Measurements from ENCODE around the gene HEPHL1. TPM values are rescaled to one million over a fixed set of nuclear protein-coding genes. Genes with fewer than 3 reads are reported as not detected.

Gene HEPHL1
- polyA plus RNA-seq, 3 donors: not detected

- Histone ChIP-seq H3K9me3 (replicated peaks in 1 of 2; ENCODE audit: control insufficient read depth in 1 of 2, insufficient read depth in 1 of 2, low read length in 2 of 2) (no peaks in the 10 kb centered on the region), H3K4me3 (replicated peaks in 1 of 3; ENCODE audit: low read depth in 2 of 3, low read length in 3 of 3) (no peak overlapping the region), H4K20me1 (ENCODE audit: insufficient read depth, low read length) (peaks cover 75% of the 10 kb centered on the region), H3K79me2 (ENCODE audit: insufficient read depth, low read length) (peaks cover 75% of the 10 kb centered on the region), H3K4me2 (replicated peaks; ENCODE audit: extremely low read depth, low read length, poor library complexity, severe bottlenecking) (no peak overlapping the region), H3K36me3 (replicated peaks in 1 of 2; ENCODE audit: control insufficient read depth in 1 of 2, insufficient read depth in 2 of 2, low read length in 2 of 2) (peaks cover 2 to 24% of the 10 kb centered on the region in 2 donors), H3K27ac (ENCODE audit: low read depth in 1 of 2, low read length in 2 of 2) (peak overlapping the region in 1 of 2 donors; percentile 48), H2AFZ (ENCODE audit: insufficient read depth, low read depth, low read length, poor library complexity, severe bottlenecking) (no peak overlapping the region), H3K4me1 (ENCODE audit: control insufficient read depth in 1 of 2, insufficient read depth in 2 of 2, low read length in 2 of 2) (peaks cover 27 to 29% of the 10 kb centered on the region in 2 donors), H3K9ac (ENCODE audit: insufficient read depth, low read length, poor library complexity, severe bottlenecking) (no peak overlapping the region), H3K27me3 (ENCODE audit: control insufficient read depth in 2 of 2, insufficient read depth in 2 of 2, low read length in 2 of 2) (no peaks in the 10 kb centered on the region)
- Mint-ChIP-seq H3K27ac (peak overlapping the region; percentile 28 to 88 (median 74)), H3K27me3 (ENCODE audit: low read depth in 3 of 3) (peaks cover 0 to 3% (median 0%) of the 10 kb centered on the region in 3 donors), H3K4me3 (no peak overlapping the region), H3K36me3 (peaks cover 19 to 21% of the 10 kb centered on the region in 2 donors), H3K4me1 (peaks cover 54% of the 10 kb centered on the region), H3K9me3 (no peaks in the 10 kb centered on the region)
- peak; percentile 54 to 85 (median 66) for DNase-seq
- 57% methylated on average over 1 of the region's 6 CpGs for WGBS (ENCODE audit: insufficient coverage)
- TF ChIP-seq CTCF (IDR thresholded peaks at IDR 0.05): no peak
- intact Hi-C loops (cut with micrococcal nuclease): no loop called here
Observed at GRCh38 chr11:94151903-94152677, 130.9 kb downstream of the HEPHL1 start.

- intact Hi-C loops (cut with micrococcal nuclease): no loop called here
- Histone ChIP-seq H3K79me2 (ENCODE audit: insufficient read depth, low read length) (peaks cover 70% of the 10 kb centered on the region), H3K9ac (ENCODE audit: insufficient read depth, low read length, poor library complexity, severe bottlenecking) (no peak overlapping the region), H3K4me1 (ENCODE audit: control insufficient read depth in 1 of 2, insufficient read depth in 2 of 2, low read length in 2 of 2) (peaks cover 27 to 29% of the 10 kb centered on the region in 2 donors), H3K9me3 (replicated peaks in 1 of 2; ENCODE audit: control insufficient read depth in 1 of 2, insufficient read depth in 1 of 2, low read length in 2 of 2) (no peaks in the 10 kb centered on the region), H3K27me3 (ENCODE audit: control insufficient read depth in 2 of 2, insufficient read depth in 2 of 2, low read length in 2 of 2) (no peaks in the 10 kb centered on the region), H3K36me3 (replicated peaks in 1 of 2; ENCODE audit: control insufficient read depth in 1 of 2, insufficient read depth in 2 of 2, low read length in 2 of 2) (peaks cover 2 to 24% of the 10 kb centered on the region in 2 donors), H3K27ac (ENCODE audit: low read depth in 1 of 2, low read length in 2 of 2) (peak overlapping the region in 1 of 2 donors; percentile 48), H3K4me2 (replicated peaks; ENCODE audit: extremely low read depth, low read length, poor library complexity, severe bottlenecking) (no peak overlapping the region), H3K4me3 (replicated peaks in 1 of 3; ENCODE audit: low read depth in 2 of 3, low read length in 3 of 3) (no peak overlapping the region), H4K20me1 (ENCODE audit: insufficient read depth, low read length) (peaks cover 70% of the 10 kb centered on the region), H2AFZ (ENCODE audit: insufficient read depth, low read depth, low read length, poor library complexity, severe bottlenecking) (no peak overlapping the region)
- Mint-ChIP-seq H3K9me3 (peaks cover 0 to 5% (median 0%) of the 10 kb centered on the region in 7 donors), H3K36me3 (peaks cover 20 to 26% of the 10 kb centered on the region in 2 donors), H3K27ac (peak overlapping the region; percentile 28 to 88 (median 72)), H3K27me3 (ENCODE audit: low read depth in 3 of 3) (peaks cover 0 to 3% (median 0%) of the 10 kb centered on the region in 3 donors), H3K4me3 (no peak overlapping the region), H3K4me1 (peaks cover 49% of the 10 kb centered on the region)
- DNase-seq: no peak
- 13% methylated on average over 2 of the region's 6 CpGs for WGBS (ENCODE audit: insufficient coverage)
- TF ChIP-seq CTCF (IDR thresholded peaks at IDR 0.05): no peak
Observed at GRCh38 chr11:94152678-94153065, 131.5 kb downstream of the HEPHL1 start.

All from CD14-positive monocyte (primary cell).